ENCODE measurements around the gene MYO3B. TPM values are rescaled to one million over a fixed set of nuclear protein-coding genes. Genes with fewer than 3 reads are reported as not detected.

Gene MYO3B
- total RNA-seq, 1 donor from 2014 or later, result not detected

DNA sequence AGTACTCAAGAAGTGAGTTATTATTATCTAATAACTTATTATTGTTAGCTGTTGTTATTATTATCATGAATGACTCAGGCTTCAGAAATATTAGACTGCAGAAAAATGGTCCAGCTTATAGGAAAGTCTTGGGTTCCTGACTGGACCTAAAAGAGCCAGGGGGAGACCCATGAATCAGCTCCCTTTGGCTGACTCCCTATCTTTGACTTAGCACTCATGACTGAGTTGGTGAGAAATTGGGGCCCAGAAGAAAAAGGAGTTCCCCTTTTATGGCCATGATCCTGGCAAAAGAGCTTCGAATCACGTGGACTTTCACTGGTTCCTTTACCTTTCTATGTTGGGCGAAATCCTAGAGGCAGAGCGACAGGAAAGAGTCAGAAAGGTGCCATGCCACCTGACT lies 145.8 kb downstream of the MYO3B start:
- TF ChIP-seq, protein P1, sequence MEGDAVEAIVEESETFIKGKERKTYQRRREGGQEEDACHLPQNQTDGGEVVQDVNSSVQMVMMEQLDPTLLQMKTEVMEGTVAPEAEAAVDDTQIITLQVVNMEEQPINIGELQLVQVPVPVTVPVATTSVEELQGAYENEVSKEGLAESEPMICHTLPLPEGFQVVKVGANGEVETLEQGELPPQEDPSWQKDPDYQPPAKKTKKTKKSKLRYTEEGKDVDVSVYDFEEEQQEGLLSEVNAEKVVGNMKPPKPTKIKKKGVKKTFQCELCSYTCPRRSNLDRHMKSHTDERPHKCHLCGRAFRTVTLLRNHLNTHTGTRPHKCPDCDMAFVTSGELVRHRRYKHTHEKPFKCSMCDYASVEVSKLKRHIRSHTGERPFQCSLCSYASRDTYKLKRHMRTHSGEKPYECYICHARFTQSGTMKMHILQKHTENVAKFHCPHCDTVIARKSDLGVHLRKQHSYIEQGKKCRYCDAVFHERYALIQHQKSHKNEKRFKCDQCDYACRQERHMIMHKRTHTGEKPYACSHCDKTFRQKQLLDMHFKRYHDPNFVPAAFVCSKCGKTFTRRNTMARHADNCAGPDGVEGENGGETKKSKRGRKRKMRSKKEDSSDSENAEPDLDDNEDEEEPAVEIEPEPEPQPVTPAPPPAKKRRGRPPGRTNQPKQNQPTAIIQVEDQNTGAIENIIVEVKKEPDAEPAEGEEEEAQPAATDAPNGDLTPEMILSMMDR (conservative IDR thresholded peaks at IDR 0.05), result no peak
- no peak for DNase-seq (ENCODE audit: low read depth, low spot score)
- Mint-ChIP-seq H3K4me1 (peaks cover 16% of the 10 kb centered on the region), H3K9me3 (peaks cover 16% of the 10 kb centered on the region), H3K36me3 (ENCODE audit: low read depth) (peaks cover 13% of the 10 kb centered on the region), H3K4me3 (no peak overlapping the region), H3K27me3 (ENCODE audit: low read depth) (no peaks in the 10 kb centered on the region), H3K27ac (ENCODE audit: unreplicated experiment) (no peak overlapping the region)

GRCh38 chr2:170324640-170325046 lies 146.7 kb downstream of the MYO3B start:
- TF ChIP-seq, protein P1 (conservative IDR thresholded peaks at IDR 0.05), result peak; percentile 82
- Mint-ChIP-seq H3K27me3 (ENCODE audit: low read depth) (no peaks in the 10 kb centered on the region), H3K4me1 (peaks cover 16% of the 10 kb centered on the region), H3K9me3 (peaks cover 10% of the 10 kb centered on the region), H3K27ac (ENCODE audit: unreplicated experiment) (no peak overlapping the region), H3K36me3 (ENCODE audit: low read depth) (peaks cover 8% of the 10 kb centered on the region), H3K4me3 (no peak overlapping the region)
- DNase-seq (ENCODE audit: low read depth, low spot score), result peak; percentile 22

GRCh38 chr2:170330881-170331280 lies 152.9 kb downstream of the MYO3B start:
- Mint-ChIP-seq H3K27me3 (ENCODE audit: low read depth) (no peaks in the 10 kb centered on the region), H3K4me3 (no peak overlapping the region), H3K27ac (ENCODE audit: unreplicated experiment) (no peak overlapping the region), H3K4me1 (no peaks in the 10 kb centered on the region), H3K36me3 (ENCODE audit: low read depth) (no peaks in the 10 kb centered on the region), H3K9me3 (peaks cover 5% of the 10 kb centered on the region)
- no peak for DNase-seq (ENCODE audit: low read depth, low spot score)
- TF ChIP-seq, protein P1 (conservative IDR thresholded peaks at IDR 0.05), result no peak

GRCh38 chr2:170332676-170333402 lies 154.9 kb downstream of the MYO3B start:
- H3K4me1 Mint-ChIP-seq, result no peaks in the 10 kb centered on the region
- DNase-seq (ENCODE audit: low read depth, low spot score), result no peak
- peaks cover 5% of the 10 kb centered on the region for H3K9me3 Mint-ChIP-seq
- no peaks in the 10 kb centered on the region for H3K27me3 Mint-ChIP-seq (ENCODE audit: low read depth)
- no peaks in the 10 kb centered on the region for H3K36me3 Mint-ChIP-seq (ENCODE audit: low read depth)
- TF ChIP-seq, protein P1 (conservative IDR thresholded peaks at IDR 0.05), result no peak
- H3K4me3 Mint-ChIP-seq, result no peak overlapping the region
- no peak overlapping the region for H3K27ac Mint-ChIP-seq (ENCODE audit: unreplicated experiment)

- H3K27ac Mint-ChIP-seq (ENCODE audit: unreplicated experiment), result no peak overlapping the region
- H3K4me1 Mint-ChIP-seq, result peaks cover 15% of the 10 kb centered on the region
- no peak overlapping the region for H3K4me3 Mint-ChIP-seq
- TF ChIP-seq, protein P1 (conservative IDR thresholded peaks at IDR 0.05), result no peak
- no peaks in the 10 kb centered on the region for H3K27me3 Mint-ChIP-seq (ENCODE audit: low read depth)
- H3K9me3 Mint-ChIP-seq, result peaks cover 5% of the 10 kb centered on the region
- no peaks in the 10 kb centered on the region for H3K36me3 Mint-ChIP-seq (ENCODE audit: low read depth)
- DNase-seq (ENCODE audit: low read depth, low spot score), result no peak
Measured at GRCh38 chr2:170335351-170335750, 157.4 kb downstream of the MYO3B start.

Measured in neural crest cell (in vitro differentiated cells).